HepG2 (cell line): ENCODE data around the gene OR10V1. TPM values are rescaled to one million over a fixed set of nuclear protein-coding genes. Genes with fewer than 3 reads are reported as not detected.

ENCODE experiments used
- HNRNPL ChIP-seq: fragments of 200-400 bp; formaldehyde crosslinking; IDR thresholded peaks from 2 replicates; pipeline ENCODE4 v1.6.1; 2017; ENCODE audit warnings: mild to moderate bottlenecking, low read depth, low read length
- ISL2 ChIP-seq: sonication (generic); formaldehyde crosslinking; IDR thresholded peaks from 2 replicates; pipeline ENCODE4 v1.5.0; 2020; ENCODE audit warnings: missing genetic modification reagents
- MBNL3 ChIP-seq: fragments of 250-450 bp; sonication (Bioruptor Pico); conservative IDR thresholded peaks from 2 replicates; pipeline ENCODE4 v1.8.0; 2022; ENCODE audit warnings: mild to moderate bottlenecking, inconsistent platforms
- MIER3 ChIP-seq: IDR thresholded peaks from 2 replicates; pipeline ENCODE4 v1.6.1; 2016; ENCODE audit warnings: missing compliant biosample characterization, borderline replicate concordance
- NR1H2 ChIP-seq: sonication (generic); formaldehyde crosslinking; IDR thresholded peaks from 2 replicates; pipeline ENCODE4 v1.8.1; 2022; ENCODE audit warnings: low read depth, missing genetic modification reagents, borderline replicate concordance
- NR2F2 ChIP-seq: IDR thresholded peaks from 2 replicates; pipeline ENCODE4 v1.6.1; 2012; ENCODE audit warnings: low read depth, inconsistent platforms, borderline replicate concordance
- NR2F6 ChIP-seq, 2 experiments: IDR thresholded peaks; 2 replicates each; pipeline ENCODE4 v1.6.1; 2016; ENCODE audit warnings: antibody characterized with exemption in 1 of 2, mild to moderate bottlenecking in 1 of 2
- ONECUT2 ChIP-seq: sonication (generic); formaldehyde crosslinking; IDR thresholded peaks from 2 replicates; pipeline ENCODE4 v1.4.0; 2020; ENCODE audit warnings: missing genetic modification reagents
- ZFY ChIP-seq: sonication (generic); formaldehyde crosslinking; IDR thresholded peaks from 2 replicates; pipeline ENCODE4 v1.4.0; 2020; ENCODE audit warnings: missing genetic modification reagents
- ZNF136 ChIP-seq: sonication (generic); formaldehyde crosslinking; IDR thresholded peaks from 2 replicates; pipeline ENCODE4 v1.8.1; 2022; ENCODE audit warnings: low read depth, mild to moderate bottlenecking, moderate library complexity, missing genetic modification reagents
- ZNF354B ChIP-seq: sonication (generic); formaldehyde crosslinking; IDR thresholded peaks from 2 replicates; pipeline ENCODE4 v1.8.0; 2022; ENCODE audit warnings: mild to moderate bottlenecking, missing genetic modification reagents
- ZNF563 ChIP-seq: sonication (generic); formaldehyde crosslinking; IDR thresholded peaks from 2 replicates; pipeline ENCODE4 v1.8.0; 2022; ENCODE audit warnings: mild to moderate bottlenecking, moderate library complexity, missing genetic modification reagents
- ZNF577 ChIP-seq: sonication (generic); formaldehyde crosslinking; IDR thresholded peaks from 2 replicates; pipeline ENCODE4 v1.4.0; 2020; ENCODE audit warnings: mild to moderate bottlenecking, low read depth, missing genetic modification reagents, borderline replicate concordance
- ZNF792 ChIP-seq: IDR thresholded peaks from 2 replicates; pipeline ENCODE4 v1.6.1; 2016
- polyA plus RNA-seq, 8 experiments: library from polyadenylated mRNA; depleted of rRNA in 3 of 8; stranded (reverse) in 7 of 8; unstranded in 1 of 8; fragments of >200 nt; fragmentation: Illumina TruSeq in 4 of 8; extraction: Trizol in 4 of 8; gene quantifications; 2 replicates each; pipeline versions ENCODE4 v1.2.1 to v1.2.3, GENCODE V29; 2011 to 2016; ENCODE audit warnings: low read depth in 4 of 8, missing spikeins in 1 of 8, mixed read lengths in 1 of 8; ENCODE audit not compliant: insufficient read depth in 1 of 8
- total RNA-seq, 5 experiments: library from RNA; depleted of rRNA; stranded (reverse); fragments of >200 nt; fragmentation: Illumina TruSeq; extraction: Trizol; gene quantifications; 2 replicates each; pipeline ENCODE4 v1.2.3, GENCODE V29; 2016; ENCODE audit warnings: low read depth in 1 of 5
- TF ChIP-seq, protein P1 (sequence below): IDR thresholded peaks from 2 replicates; pipeline ENCODE4 v1.6.1; 2016; ENCODE audit warnings: mild to moderate bottlenecking
- TF ChIP-seq, protein P2 (sequence below): sonication (generic); formaldehyde crosslinking; IDR thresholded peaks from 2 replicates; pipeline ENCODE4 v1.8.1; 2023; ENCODE audit warnings: mild to moderate bottlenecking, inconsistent platforms, moderate library complexity, missing genetic modification reagents, borderline replicate concordance
- TF ChIP-seq, protein P3 (sequence below): sonication (generic); formaldehyde crosslinking; IDR thresholded peaks from 2 replicates; pipeline ENCODE4 v1.4.0; 2020; ENCODE audit warnings: missing genetic modification reagents
- TF ChIP-seq, protein P4 (sequence below): sonication (generic); formaldehyde crosslinking; IDR thresholded peaks from 2 replicates; pipeline ENCODE4 v1.4.0; 2020; ENCODE audit warnings: mild to moderate bottlenecking, missing genetic modification reagents
- TF ChIP-seq, protein P5 (sequence below): sonication (generic); formaldehyde crosslinking; IDR thresholded peaks from 2 replicates; pipeline ENCODE4 v1.5.1; 2020; ENCODE audit warnings: missing genetic modification reagents, mild to moderate bottlenecking, borderline replicate concordance
- TF ChIP-seq, protein P6 (sequence below): sonication (generic); formaldehyde crosslinking; IDR thresholded peaks from 2 replicates; pipeline ENCODE4 v1.9.0; 2022; ENCODE audit warnings: missing genetic modification reagents, mild to moderate bottlenecking, borderline replicate concordance

OR10V1 gene
- total and polyA plus RNA-seq, 2 of the 13 experiments (the other 11 are each of a cell fraction or from before 2014, with no cell fraction given) = not detected

DNA sequence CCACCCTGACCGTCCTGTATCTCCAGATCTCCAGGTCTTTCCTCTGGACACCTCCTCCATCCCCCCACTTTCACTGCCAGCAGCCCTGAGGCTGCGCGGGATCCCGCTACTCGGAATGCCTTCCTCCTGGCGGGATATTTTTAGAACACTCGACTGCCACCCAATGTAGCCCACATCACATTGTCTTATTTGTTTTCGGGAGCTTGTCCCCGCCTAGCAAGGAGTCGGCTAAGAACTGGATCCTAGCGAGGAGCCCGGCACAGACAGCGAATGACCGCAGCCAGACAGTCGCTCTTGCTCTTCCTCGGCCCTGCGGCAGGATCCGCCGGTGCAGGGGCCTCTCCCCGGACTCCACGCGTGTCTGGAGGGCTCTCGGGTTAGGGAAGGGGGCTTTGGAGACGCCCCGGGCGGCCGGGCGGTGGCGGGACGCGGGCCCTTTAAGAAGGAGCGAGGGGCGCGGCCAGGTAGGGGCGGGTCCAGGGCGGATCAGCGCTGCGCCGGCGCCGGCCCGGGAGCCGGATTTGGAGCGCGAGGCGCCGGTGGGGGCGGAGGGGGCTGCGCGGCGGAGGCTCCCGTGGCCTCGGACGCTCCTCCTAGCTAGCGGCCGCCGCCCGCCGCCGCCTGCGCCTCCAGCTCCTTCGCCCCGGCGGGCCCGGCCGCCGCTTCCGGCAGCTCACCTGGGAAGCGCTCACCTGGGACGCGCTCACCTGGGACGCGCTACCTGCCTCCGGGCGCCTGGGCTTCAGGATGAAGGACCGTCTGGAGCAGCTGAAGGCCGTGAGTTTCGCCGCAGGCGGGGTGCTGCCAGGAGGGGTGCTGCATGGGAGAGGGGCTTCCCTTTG, 41.4 kb upstream of the OR10V1 start, which contains the start of gene STX3 (continued):
- TF ChIP-seq, protein P1, sequence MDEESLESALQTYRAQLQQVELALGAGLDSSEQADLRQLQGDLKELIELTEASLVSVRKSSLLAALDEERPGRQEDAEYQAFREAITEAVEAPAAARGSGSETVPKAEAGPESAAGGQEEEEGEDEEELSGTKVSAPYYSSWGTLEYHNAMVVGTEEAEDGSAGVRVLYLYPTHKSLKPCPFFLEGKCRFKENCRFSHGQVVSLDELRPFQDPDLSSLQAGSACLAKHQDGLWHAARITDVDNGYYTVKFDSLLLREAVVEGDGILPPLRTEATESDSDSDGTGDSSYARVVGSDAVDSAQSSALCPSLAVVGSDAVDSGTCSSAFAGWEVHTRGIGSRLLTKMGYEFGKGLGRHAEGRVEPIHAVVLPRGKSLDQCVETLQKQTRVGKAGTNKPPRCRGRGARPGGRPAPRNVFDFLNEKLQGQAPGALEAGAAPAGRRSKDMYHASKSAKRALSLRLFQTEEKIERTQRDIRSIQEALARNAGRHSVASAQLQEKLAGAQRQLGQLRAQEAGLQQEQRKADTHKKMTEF = 0 out of 2 replicates have a peak, but pooled peaks have one; percentile 45
- no peak for TF ChIP-seq ZNF136
- TF ChIP-seq MBNL3 = no peak
- TF ChIP-seq ZFY = 0 out of 2 replicates have a peak, but pooled peaks have one; percentile 31
- TF ChIP-seq, protein P2, sequence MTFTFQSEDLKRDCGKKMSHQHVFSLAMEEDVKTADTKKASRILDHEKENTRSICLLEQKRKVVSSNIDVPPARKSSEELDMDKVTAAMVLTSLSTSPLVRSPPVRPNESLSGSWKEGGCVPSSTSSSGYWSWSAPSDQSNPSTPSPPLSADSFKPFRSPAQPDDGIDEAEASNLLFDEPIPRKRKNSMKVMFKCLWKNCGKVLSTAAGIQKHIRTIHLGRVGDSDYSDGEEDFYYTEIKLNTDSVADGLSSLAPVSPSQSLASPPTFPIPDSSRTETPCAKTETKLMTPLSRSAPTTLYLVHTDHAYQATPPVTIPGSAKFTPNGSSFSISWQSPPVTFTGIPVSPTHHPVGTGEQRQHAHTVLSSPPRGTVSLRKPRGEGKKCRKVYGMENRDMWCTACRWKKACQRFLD (CRISPR knock-in tag) = no peak
- no peak for TF ChIP-seq HNRNPL
- no peak for TF ChIP-seq ISL2
- no peak for TF ChIP-seq ONECUT2 (CRISPR knock-in tag)
- TF ChIP-seq ZNF792 (CRISPR knock-in tag) = no peak
- TF ChIP-seq ZNF354B = no peak
- TF ChIP-seq, protein P3, sequence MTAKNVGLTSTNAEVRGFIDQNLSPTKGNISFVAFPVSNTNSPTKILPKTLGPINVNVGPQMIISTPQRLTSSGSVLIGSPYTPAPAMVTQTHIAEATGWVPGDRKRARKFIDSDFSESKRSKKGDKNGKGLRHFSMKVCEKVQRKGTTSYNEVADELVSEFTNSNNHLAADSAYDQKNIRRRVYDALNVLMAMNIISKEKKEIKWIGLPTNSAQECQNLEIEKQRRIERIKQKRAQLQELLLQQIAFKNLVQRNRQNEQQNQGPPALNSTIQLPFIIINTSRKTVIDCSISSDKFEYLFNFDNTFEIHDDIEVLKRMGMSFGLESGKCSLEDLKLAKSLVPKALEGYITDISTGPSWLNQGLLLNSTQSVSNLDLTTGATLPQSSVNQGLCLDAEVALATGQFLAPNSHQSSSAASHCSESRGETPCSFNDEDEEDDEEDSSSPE (CRISPR knock-in tag) = 0 out of 2 replicates have a peak, but pooled peaks have one; percentile 8
- TF ChIP-seq, protein P4, sequence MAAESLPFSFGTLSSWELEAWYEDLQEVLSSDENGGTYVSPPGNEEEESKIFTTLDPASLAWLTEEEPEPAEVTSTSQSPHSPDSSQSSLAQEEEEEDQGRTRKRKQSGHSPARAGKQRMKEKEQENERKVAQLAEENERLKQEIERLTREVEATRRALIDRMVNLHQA (CRISPR knock-in tag) = no peak
- TF ChIP-seq NR2F6 (IDR thresholded peaks at IDR 0.05) = no peak
- TF ChIP-seq NR2F6 (CRISPR knock-in tag; IDR thresholded peaks at IDR 0.05) = no peak
- TF ChIP-seq MIER3 (CRISPR knock-in tag) = no peak
- TF ChIP-seq ZNF577 (CRISPR knock-in tag) = no peak
- 0 out of 2 replicates have a peak, but pooled peaks have one; percentile 35 for TF ChIP-seq ZNF563 (CRISPR knock-in tag)
- TF ChIP-seq NR2F2 = no peak
- TF ChIP-seq, protein P5, sequence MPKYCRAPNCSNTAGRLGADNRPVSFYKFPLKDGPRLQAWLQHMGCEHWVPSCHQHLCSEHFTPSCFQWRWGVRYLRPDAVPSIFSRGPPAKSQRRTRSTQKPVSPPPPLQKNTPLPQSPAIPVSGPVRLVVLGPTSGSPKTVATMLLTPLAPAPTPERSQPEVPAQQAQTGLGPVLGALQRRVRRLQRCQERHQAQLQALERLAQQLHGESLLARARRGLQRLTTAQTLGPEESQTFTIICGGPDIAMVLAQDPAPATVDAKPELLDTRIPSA = 0 out of 2 replicates have a peak, but pooled peaks have one; percentile 67
- no peak for TF ChIP-seq NR1H2 (CRISPR knock-in tag)
- TF ChIP-seq, protein P6, sequence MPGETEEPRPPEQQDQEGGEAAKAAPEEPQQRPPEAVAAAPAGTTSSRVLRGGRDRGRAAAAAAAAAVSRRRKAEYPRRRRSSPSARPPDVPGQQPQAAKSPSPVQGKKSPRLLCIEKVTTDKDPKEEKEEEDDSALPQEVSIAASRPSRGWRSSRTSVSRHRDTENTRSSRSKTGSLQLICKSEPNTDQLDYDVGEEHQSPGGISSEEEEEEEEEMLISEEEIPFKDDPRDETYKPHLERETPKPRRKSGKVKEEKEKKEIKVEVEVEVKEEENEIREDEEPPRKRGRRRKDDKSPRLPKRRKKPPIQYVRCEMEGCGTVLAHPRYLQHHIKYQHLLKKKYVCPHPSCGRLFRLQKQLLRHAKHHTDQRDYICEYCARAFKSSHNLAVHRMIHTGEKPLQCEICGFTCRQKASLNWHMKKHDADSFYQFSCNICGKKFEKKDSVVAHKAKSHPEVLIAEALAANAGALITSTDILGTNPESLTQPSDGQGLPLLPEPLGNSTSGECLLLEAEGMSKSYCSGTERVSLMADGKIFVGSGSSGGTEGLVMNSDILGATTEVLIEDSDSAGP = peak; percentile 100
